ENCODE measurements around the gene NTRK3.

DNA sequence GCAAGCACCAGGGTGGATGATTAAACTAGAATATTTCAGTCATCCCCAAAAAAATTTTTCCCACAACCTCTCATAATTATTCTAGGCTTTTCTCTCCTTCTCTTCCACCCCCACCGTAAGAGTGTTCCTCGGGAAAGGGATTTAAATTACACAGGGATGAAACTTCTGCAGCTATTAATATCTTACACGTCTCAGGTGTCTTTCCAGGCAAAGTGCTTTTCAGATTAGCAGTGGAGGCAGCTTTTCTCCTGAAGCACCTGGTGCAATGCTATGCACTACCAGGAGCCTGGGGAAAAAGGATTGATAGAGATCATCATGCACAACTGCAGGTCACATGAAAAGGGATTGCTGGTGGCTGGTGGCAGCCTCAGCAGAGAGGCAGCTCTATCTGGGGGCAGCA, 250.4 kb downstream of the NTRK3 start:
- TF ChIP-seq, protein P1, sequence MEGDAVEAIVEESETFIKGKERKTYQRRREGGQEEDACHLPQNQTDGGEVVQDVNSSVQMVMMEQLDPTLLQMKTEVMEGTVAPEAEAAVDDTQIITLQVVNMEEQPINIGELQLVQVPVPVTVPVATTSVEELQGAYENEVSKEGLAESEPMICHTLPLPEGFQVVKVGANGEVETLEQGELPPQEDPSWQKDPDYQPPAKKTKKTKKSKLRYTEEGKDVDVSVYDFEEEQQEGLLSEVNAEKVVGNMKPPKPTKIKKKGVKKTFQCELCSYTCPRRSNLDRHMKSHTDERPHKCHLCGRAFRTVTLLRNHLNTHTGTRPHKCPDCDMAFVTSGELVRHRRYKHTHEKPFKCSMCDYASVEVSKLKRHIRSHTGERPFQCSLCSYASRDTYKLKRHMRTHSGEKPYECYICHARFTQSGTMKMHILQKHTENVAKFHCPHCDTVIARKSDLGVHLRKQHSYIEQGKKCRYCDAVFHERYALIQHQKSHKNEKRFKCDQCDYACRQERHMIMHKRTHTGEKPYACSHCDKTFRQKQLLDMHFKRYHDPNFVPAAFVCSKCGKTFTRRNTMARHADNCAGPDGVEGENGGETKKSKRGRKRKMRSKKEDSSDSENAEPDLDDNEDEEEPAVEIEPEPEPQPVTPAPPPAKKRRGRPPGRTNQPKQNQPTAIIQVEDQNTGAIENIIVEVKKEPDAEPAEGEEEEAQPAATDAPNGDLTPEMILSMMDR (conservative IDR thresholded peaks at IDR 0.05; ENCODE audit: low read depth, low read length): no peak
- no peak for TF ChIP-seq EZH2 (IDR thresholded peaks at IDR 0.05; ENCODE audit: low read length, unreplicated experiment)
- no peak for TF ChIP-seq EZH2phosphoT487 (IDR thresholded peaks at IDR 0.05; ENCODE audit: borderline replicate concordance, low read length)

Data from PC-3 (cell line).